Keratinocyte (primary cell): ENCODE data around the gene CELF2. TPM values are rescaled to one million over a fixed set of nuclear protein-coding genes. Genes with fewer than 3 reads are reported as not detected.

ENCODE experiments used
- DNase-seq: peaks from one replicate; pipeline ENCODE4 v3.0.0-alpha.2; 2011; ENCODE audit warnings: low read depth, missing footprints, low spot score
- FAIRE-seq: peaks from 2 replicates; lab custom pipeline; 2011; peaks lifted over from hg19 to GRCh38; lab: Jason Lieb, UNC
- H2AFZ ChIP-seq: 2 replicates; pipeline ENCODE4 v1.6.0; 2012; ENCODE audit warnings: low read length, control low read depth, inconsistent platforms; ENCODE audit not compliant: control insufficient read depth
- H3K27ac ChIP-seq: 2 replicates; pipeline ENCODE4 v1.5.1; 2011; ENCODE audit warnings: low read length; ENCODE audit not compliant: control insufficient read depth, insufficient read depth
- H3K27me3 ChIP-seq: 3 replicates; pipeline ENCODE4 v1.6.0; 2011; ENCODE audit warnings: low read length; ENCODE audit not compliant: control insufficient read depth, insufficient read depth; ENCODE audit errors: extremely low read depth
- H3K36me3 ChIP-seq, 2 experiments: 2 replicates in 1 of 2; 3 replicates in 1 of 2; pipeline ENCODE4 v1.5.1; 2011; ENCODE audit warnings: low read length in 2 of 2, mild to moderate bottlenecking in 1 of 2; ENCODE audit not compliant: control insufficient read depth in 2 of 2, insufficient read depth in 2 of 2; ENCODE audit errors: extremely low read depth in 1 of 2
- H3K4me1 ChIP-seq: 3 replicates; pipeline ENCODE4 v1.5.1; 2011; ENCODE audit warnings: low read length; ENCODE audit not compliant: control insufficient read depth, insufficient read depth; ENCODE audit errors: extremely low read depth
- H3K4me2 ChIP-seq: 3 replicates; pipeline ENCODE4 v1.6.0; 2011; ENCODE audit warnings: low read depth, low read length; ENCODE audit not compliant: control insufficient read depth, insufficient read depth; ENCODE audit errors: extremely low read depth
- H3K4me3 ChIP-seq, 3 experiments: fragments of 200-600 bp in 1 of 3; sonication (generic) in 1 of 3; 2 replicates in 2 of 3; 3 replicates in 1 of 3; pipeline ENCODE4 v1.5.1; 2011 to 2016; ENCODE audit warnings: low read length in 3 of 3, mild to moderate bottlenecking in 3 of 3, control low read depth in 2 of 3, inconsistent platforms in 1 of 3, low read depth in 1 of 3, mixed read lengths in 1 of 3, mixed run types in 1 of 3, moderate library complexity in 1 of 3; ENCODE audit not compliant: control insufficient read depth in 2 of 3, insufficient read depth in 2 of 3; ENCODE audit errors: extremely low read depth in 1 of 3
- H3K79me2 ChIP-seq: 2 replicates; pipeline ENCODE4 v1.6.0; 2012; ENCODE audit warnings: low read length; ENCODE audit not compliant: control insufficient read depth, insufficient read depth
- H3K9ac ChIP-seq: 3 replicates; pipeline ENCODE4 v1.6.0; 2011; ENCODE audit warnings: low read length; ENCODE audit not compliant: control insufficient read depth, insufficient read depth; ENCODE audit errors: extremely low read depth
- H3K9me1 ChIP-seq: 3 replicates; pipeline ENCODE4 v1.6.0; 2011; ENCODE audit warnings: low read length; ENCODE audit not compliant: control insufficient read depth, insufficient read depth; ENCODE audit errors: extremely low read depth
- H3K9me3 ChIP-seq: 2 replicates; pipeline ENCODE4 v1.5.1; 2012; ENCODE audit warnings: low read depth, low read length; ENCODE audit not compliant: control insufficient read depth
- H4K20me1 ChIP-seq: 3 replicates; pipeline ENCODE4 v1.6.0; 2011; ENCODE audit warnings: low read length; ENCODE audit not compliant: control insufficient read depth, insufficient read depth; ENCODE audit errors: extremely low read depth
- CTCF ChIP-seq, 3 experiments: IDR thresholded peaks in 1 of 3; conservative IDR thresholded peaks in 1 of 3; optimal IDR thresholded peaks in 1 of 3; 2 replicates in 2 of 3; 3 replicates in 1 of 3; pipeline versions ENCODE3 to v1.5.1; 2011; ENCODE audit warnings: low read length in 3 of 3, mild to moderate bottlenecking in 3 of 3, moderate library complexity in 2 of 3, control low read depth in 1 of 3, inconsistent platforms in 1 of 3; ENCODE audit not compliant: insufficient read depth in 2 of 3; ENCODE audit errors: extremely low read depth in 1 of 3
- EZH2 ChIP-seq: IDR thresholded peaks from one replicate; pipeline ENCODE4 v1.6.1; 2012; ENCODE audit warnings: inconsistent platforms, mild to moderate bottlenecking, low read length, moderate library complexity
- dilution Hi-C: fragments of 300-500 bp; cut with MboI; formaldehyde crosslinking; loops from one replicate; pipeline ENCODE4 v1.7.0; 2020; ENCODE audit warnings: low sequenced_read_pairs; ENCODE audit not compliant: extremely low pct_ligation_motif_present
- polyA plus RNA-seq, 5 experiments: library from polyadenylated mRNA; depleted of rRNA in 3 of 5; stranded (reverse) in 3 of 5; stranded (forward) in 1 of 5; unstranded in 1 of 5; fragments of >200 nt; gene quantifications; 1 replicate in 1 of 5; 2 replicates in 3 of 5; 3 replicates in 1 of 5; pipeline versions ENCODE4 v1.2.1 to v1.2.3, GENCODE V29; 2011 to 2012; ENCODE audit warnings: missing spikeins in 2 of 5, low read depth in 1 of 5, low replicate concordance in 1 of 5

CELF2 gene
- polyA plus RNA-seq, 1 donor (not counting 4 experiments of a cell fraction or from before 2014, with no cell fraction given): 9.8 TPM

GRCh38 chr10:11116361-11116760 lies 98.7 kb downstream of the CELF2 start:
- Histone ChIP-seq H3K4me2 (no peak overlapping the region), H3K27ac (no peak overlapping the region), H3K79me2 (no peaks in the 10 kb centered on the region), H3K9me1 (no peaks in the 10 kb centered on the region), H4K20me1 (no peaks in the 10 kb centered on the region), H3K4me3 (no peak overlapping the region), H3K9me3 (no peaks in the 10 kb centered on the region), H3K9ac (no peak overlapping the region), H2AFZ (no peak overlapping the region), H3K4me1 (no peaks in the 10 kb centered on the region), H3K36me3 (no peaks in the 10 kb centered on the region), H3K27me3 (no peaks in the 10 kb centered on the region)
- DNase-seq (no peak), FAIRE-seq (no peak)
- dilution Hi-C loops: no loop called here
- TF ChIP-seq CTCF (optimal IDR thresholded peaks at IDR 0.05 in 1 of 3, IDR thresholded peaks at IDR 0.05 in 1 of 3, conservative IDR thresholded peaks at IDR 0.05 in 1 of 3; ENCODE audit: extremely low read depth in 1 of 3, insufficient read depth in 2 of 3, low read length in 3 of 3): no peak
- TF ChIP-seq EZH2: no peak

- FAIRE-seq (no peak), DNase-seq (no peak)
- H4K20me1 ChIP-seq: no peaks in the 10 kb centered on the region
- H2AFZ ChIP-seq: no peak overlapping the region
- H3K4me2 ChIP-seq: no peak overlapping the region
- no peaks in the 10 kb centered on the region for H3K79me2 ChIP-seq
- no peaks in the 10 kb centered on the region for H3K9me1 ChIP-seq
- H3K27me3 ChIP-seq: no peaks in the 10 kb centered on the region
- TF ChIP-seq EZH2: no peak
- TF ChIP-seq CTCF (optimal IDR thresholded peaks at IDR 0.05 in 1 of 3, IDR thresholded peaks at IDR 0.05 in 1 of 3, conservative IDR thresholded peaks at IDR 0.05 in 1 of 3; ENCODE audit: extremely low read depth in 1 of 3, insufficient read depth in 2 of 3, low read length in 3 of 3): no peak
- H3K4me1 ChIP-seq: no peaks in the 10 kb centered on the region
- H3K36me3 ChIP-seq: no peaks in the 10 kb centered on the region
- dilution Hi-C loops: no loop called here
- no peak overlapping the region for H3K9ac ChIP-seq
- H3K4me3 ChIP-seq: no peak overlapping the region
- no peaks in the 10 kb centered on the region for H3K9me3 ChIP-seq
- no peak overlapping the region for H3K27ac ChIP-seq
Measured at GRCh38 chr10:11116817-11117216, 99.1 kb downstream of the CELF2 start.
